GM18502 (cell line): ENCODE measurements around the gene KLRD1.
"Not testable (repeated sequence)": the region's sequence is repeated elsewhere in the genome, so short reads cannot be mapped to it uniquely, and the experiment has no call there.

Source experiments
- ATAC-seq: cut with Tn5 transposase; IDR thresholded peaks from one replicate; pipeline ENCODE4 v1.9.1; 2021; ENCODE audit warnings: mild to moderate bottlenecking; ENCODE audit not compliant: unreplicated experiment, poor library complexity

The KLRD1 gene

GRCh38 chr12:10307630-10308029 lies at the start of gene KLRD1:
Gene KLRD1 (plus strand): TSS chr12:10307870. CDS start chr12:10308078, 208 bp downstream.
- no peak for ATAC-seq

DNA sequence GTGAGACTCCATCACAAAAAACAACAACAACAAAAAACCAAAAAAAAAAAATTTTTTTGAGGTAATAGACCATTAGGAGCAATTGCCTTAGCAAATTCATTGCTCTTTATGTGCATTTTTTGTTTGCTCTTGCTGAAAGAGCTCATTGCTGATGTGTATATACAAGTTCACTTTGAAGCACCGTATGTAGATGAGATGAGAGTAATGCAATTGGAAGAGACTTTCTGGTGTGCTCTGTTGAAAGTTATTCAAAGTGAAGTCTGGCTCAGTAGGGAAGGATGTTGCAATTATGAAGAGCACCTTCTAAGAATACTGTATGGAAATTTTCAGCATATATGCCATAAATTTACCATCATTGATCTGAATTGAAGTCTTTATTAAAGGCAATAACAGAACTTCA lies 46.7 kb upstream of the KLRD1 start:
- no peak for ATAC-seq

DNA sequence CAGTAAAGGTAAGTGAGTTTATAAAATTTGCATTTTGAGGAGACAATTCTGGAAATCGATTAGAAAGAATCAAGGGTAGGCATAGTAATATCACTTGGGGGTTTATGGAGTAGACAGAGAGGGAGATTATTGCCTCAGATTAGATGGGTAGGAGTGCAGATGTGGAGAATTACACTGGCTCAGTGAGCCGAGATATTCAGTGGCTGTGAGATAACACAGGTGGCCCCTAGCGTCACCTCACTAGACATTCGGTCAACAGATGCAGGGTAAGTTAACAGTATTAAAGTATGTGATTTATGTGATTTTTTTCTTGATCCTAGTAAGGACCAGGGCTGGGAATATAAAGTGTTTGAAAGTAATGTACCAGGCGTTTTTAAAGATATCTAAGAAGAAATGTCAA lies 39.6 kb upstream of the KLRD1 start:
- no peak for ATAC-seq

DNA sequence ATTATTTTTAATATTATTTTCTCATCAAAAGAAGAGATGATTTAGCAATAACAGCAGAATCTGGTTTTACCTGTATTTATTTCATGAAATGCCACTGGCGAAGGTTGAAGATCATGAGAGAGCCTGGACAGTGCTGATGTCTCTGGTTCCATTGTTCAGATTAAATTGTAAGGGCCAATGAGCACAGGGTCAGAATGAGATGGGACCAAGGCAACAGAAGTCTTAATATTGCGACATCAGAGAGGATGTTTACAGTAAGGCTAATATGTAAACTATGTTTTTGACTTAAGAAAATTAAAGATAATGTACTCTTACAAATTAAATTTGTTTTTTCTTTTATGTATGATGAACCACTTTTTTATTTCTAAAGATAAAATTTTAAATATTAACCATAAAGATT lies 35.2 kb upstream of the KLRD1 start:
- ATAC-seq, result no peak

DNA sequence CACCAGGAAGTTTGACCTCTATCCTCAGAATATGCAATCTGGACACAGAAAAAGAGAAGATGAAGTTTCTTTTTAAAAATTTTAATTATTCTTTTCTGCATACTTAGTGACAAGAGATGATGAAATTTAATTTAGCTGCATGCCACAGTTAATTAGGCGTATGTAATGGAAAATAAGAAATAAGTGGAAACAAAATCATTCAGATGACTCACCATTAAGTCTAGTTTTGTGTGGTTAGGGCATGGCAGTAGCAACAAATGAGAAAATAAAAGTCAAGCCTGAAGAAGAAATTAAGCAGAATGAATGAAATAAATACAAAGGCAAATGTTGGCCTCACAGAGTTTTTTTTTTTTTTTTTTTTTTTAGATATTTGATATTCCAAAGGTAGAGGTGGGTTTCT lies 30.9 kb upstream of the KLRD1 start:
- no peak for ATAC-seq

GRCh38 chr12:10278104-10278503 lies 29.6 kb upstream of the KLRD1 start:
- no peak for ATAC-seq

- no peak for ATAC-seq
Observed at GRCh38 chr12:10279937-10280336, 27.7 kb upstream of the KLRD1 start.

- no peak for ATAC-seq
Observed at GRCh38 chr12:10283027-10283426, 24.6 kb upstream of the KLRD1 start.

- ATAC-seq, result no peak
Observed at GRCh38 chr12:10285919-10286318, 21.8 kb upstream of the KLRD1 start.

DNA sequence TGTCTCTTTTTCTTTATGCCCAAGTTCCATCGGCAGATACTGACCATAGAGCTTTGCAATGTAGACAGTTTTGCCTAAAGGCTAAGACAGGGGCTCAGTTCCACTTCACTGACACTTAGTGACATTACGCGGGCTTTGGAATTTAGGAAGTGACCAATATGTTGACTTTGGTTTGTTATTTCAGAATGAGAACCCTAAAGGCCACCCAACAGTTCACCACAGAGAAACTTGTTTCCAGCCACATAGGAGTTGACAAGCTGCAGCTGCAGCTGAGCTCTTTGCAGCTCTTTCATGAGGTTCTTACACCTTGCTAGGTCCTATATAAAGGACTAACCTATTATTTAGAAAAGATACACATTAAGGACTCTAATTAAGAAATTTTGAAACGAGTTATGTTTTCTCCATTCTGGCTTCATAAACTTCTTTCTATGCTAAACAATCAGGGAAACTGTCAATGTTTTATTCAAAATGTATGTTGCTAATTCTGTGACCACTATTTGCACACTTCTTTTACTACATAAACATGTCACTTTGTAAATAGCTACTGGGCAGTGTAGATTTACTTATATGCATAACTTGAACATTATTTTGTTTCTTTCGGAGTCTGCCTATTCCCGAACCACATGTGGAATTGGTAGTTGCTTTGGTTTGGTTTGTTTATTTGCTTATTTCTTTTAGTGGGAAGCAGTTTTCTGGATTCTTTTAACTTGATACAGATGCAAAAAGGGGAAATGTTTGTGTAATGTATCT lies 18.5 kb upstream of the KLRD1 start:
- ATAC-seq, result no peak

GRCh38 chr12:10291030-10291429 lies 16.6 kb upstream of the KLRD1 start:
- no peak for ATAC-seq

DNA sequence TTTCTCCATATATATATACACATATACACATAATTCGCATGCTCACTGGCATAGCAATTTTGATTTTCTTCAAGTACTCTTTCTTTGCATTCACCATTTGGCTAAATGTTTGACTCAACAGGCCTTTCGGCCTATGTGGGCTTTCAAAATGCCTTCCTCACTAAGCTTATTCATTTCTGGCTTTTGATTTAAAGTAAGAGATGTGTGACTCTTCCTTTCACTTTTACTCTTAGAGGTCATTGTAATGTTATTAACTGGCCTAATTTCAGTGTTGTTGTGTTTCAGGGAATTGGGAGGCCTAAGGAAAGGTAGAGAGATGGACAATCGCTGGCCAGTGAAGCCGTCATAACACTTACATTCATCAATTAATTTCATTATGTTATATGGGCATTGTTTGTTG lies 14.5 kb upstream of the KLRD1 start:
- ATAC-seq, result no peak

GRCh38 chr12:10293570-10294227 lies 14.0 kb upstream of the KLRD1 start:
- ATAC-seq, result no peak

- ATAC-seq, result no peak
Observed at GRCh38 chr12:10301103-10301502, 6.6 kb upstream of the KLRD1 start.

DNA sequence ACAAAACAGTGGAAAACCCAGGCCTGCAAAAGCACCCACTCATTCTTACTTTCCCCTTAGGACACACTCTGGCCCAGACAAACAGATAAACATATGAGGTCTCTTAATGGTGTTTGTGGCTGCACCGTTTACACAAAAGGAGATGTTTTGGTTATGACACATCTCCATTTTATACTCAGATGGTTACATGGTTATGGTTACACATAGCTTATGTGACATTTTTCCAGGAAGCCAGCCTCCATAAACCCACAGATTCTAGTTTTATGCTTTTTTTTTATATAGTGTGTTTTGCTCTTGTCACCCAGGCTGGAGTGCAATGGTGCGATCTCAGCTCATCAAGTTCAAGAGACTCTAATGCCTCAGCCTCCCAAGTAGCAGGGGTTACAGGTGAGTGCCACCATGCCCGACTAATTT lies 3.5 kb upstream of the KLRD1 start:
- ATAC-seq, result no peak

GRCh38 chr12:10305411-10305810 lies 2.3 kb upstream of the KLRD1 start:
- no peak for ATAC-seq

GRCh38 chr12:10310926-10311720 lies 3.5 kb downstream of the KLRD1 start:
- no peak for ATAC-seq

- no peak for ATAC-seq
Observed at GRCh38 chr12:10319388-10319787, 11.7 kb downstream of the KLRD1 start.

GRCh38 chr12:10320643-10321042 lies 13.0 kb downstream of the KLRD1 start:
- ATAC-seq, result no peak

GRCh38 chr12:10328691-10329090 lies 21.0 kb downstream of the KLRD1 start:
- not testable (repeated sequence) for ATAC-seq

- no peak for ATAC-seq
Observed at GRCh38 chr12:10331642-10332239, 24.1 kb downstream of the KLRD1 start.
